Liver (tissue), 9 donors: ENCODE results near the gene EIF4ENIF1. TPM values are rescaled to one million over a fixed set of nuclear protein-coding genes. Genes with fewer than 3 reads are reported as not detected.

Source experiments
- DNase-seq: peaks from one replicate; pipeline ENCODE4 v3.0.0-alpha.2; 2017; ENCODE audit warnings: low spot score
- H3K27ac ChIP-seq, 2 donors: one replicate each; pipeline ENCODE4 v1.7.0; 2013; ENCODE audit warnings: inconsistent platforms in 2 of 2, low read length in 2 of 2, control low read depth in 1 of 2, low read depth in 1 of 2, mild to moderate bottlenecking in 1 of 2
- H3K27me3 ChIP-seq, 4 donors: one replicate each; pipeline versions ENCODE4 v1.6.1 to v1.7.0; 2013; ENCODE audit warnings: low read length in 3 of 4, inconsistent platforms in 1 of 4, mild to moderate bottlenecking in 1 of 4, moderate library complexity in 1 of 4; ENCODE audit not compliant: control insufficient read depth in 4 of 4, insufficient read depth in 4 of 4
- H3K36me3 ChIP-seq, 4 donors: one replicate each; pipeline versions ENCODE4 v1.6.1 to v1.7.0; 2013; ENCODE audit warnings: low read length in 3 of 4, mild to moderate bottlenecking in 3 of 4, low read depth in 1 of 4, moderate library complexity in 1 of 4; ENCODE audit not compliant: control insufficient read depth in 4 of 4, insufficient read depth in 3 of 4
- H3K4me1 ChIP-seq, 4 donors: one replicate each; pipeline versions ENCODE4 v1.6.1 to v1.7.0; 2013; ENCODE audit warnings: low read length in 3 of 4, mild to moderate bottlenecking in 3 of 4, moderate library complexity in 1 of 4; ENCODE audit not compliant: control insufficient read depth in 4 of 4, insufficient read depth in 4 of 4
- H3K4me3 ChIP-seq, 3 donors: one replicate each; pipeline versions ENCODE4 v1.6.1 to v1.7.0; 2013; ENCODE audit warnings: low read length in 3 of 3, control low read depth in 1 of 3, low read depth in 1 of 3, mild to moderate bottlenecking in 1 of 3
- H3K9ac ChIP-seq, 2 donors: one replicate each; pipeline ENCODE4 v1.7.0; 2013; ENCODE audit warnings: low read length in 2 of 2, mild to moderate bottlenecking in 2 of 2, moderate library complexity in 2 of 2, control low read depth in 1 of 2, low read depth in 1 of 2
- H3K9me3 ChIP-seq, 4 donors: one replicate each; pipeline versions ENCODE4 v1.6.1 to v1.7.0; 2013; ENCODE audit warnings: low read length in 3 of 4; ENCODE audit not compliant: control insufficient read depth in 4 of 4
- EGR1 ChIP-seq, 2 donors: IDR thresholded peaks; 2 replicates each; pipeline ENCODE4 v1.6.1; 2016 to 2018; ENCODE audit warnings: antibody characterized with exemption in 2 of 2, low read depth in 2 of 2
- FOXA1 ChIP-seq: IDR thresholded peaks from 2 replicates; pipeline ENCODE4 v1.6.1; 2016; ENCODE audit warnings: antibody characterized with exemption
- GABPA ChIP-seq, 2 donors: IDR thresholded peaks in 1 of 2; conservative IDR thresholded peaks in 1 of 2; 2 replicates each; pipeline ENCODE4 v1.6.1; 2016; ENCODE audit warnings: antibody characterized with exemption in 2 of 2, mild to moderate bottlenecking in 1 of 2, moderate library complexity in 1 of 2
- HNF4A ChIP-seq, 2 donors: conservative IDR thresholded peaks; 2 replicates each; pipeline ENCODE4 v1.6.1; 2016; ENCODE audit warnings: antibody characterized with exemption in 2 of 2, mild to moderate bottlenecking in 2 of 2
- HNF4G ChIP-seq: IDR thresholded peaks from 2 replicates; pipeline ENCODE4 v1.6.1; 2016; ENCODE audit warnings: antibody characterized with exemption
- JUND ChIP-seq, 2 donors: IDR thresholded peaks; 2 replicates each; pipeline ENCODE4 v1.6.1; 2016; ENCODE audit warnings: antibody characterized with exemption in 2 of 2
- RAD21 ChIP-seq, 2 donors: IDR thresholded peaks; 2 replicates each; pipeline ENCODE4 v1.6.1; 2016; ENCODE audit warnings: antibody characterized with exemption in 2 of 2, mild to moderate bottlenecking in 2 of 2
- RXRA ChIP-seq, 2 donors: IDR thresholded peaks; 2 replicates each; pipeline ENCODE4 v1.6.1; 2017 to 2018; ENCODE audit warnings: antibody characterized with exemption in 2 of 2, mild to moderate bottlenecking in 1 of 2
- SP1 ChIP-seq: IDR thresholded peaks from 2 replicates; pipeline ENCODE4 v1.6.1; 2018; ENCODE audit warnings: antibody characterized with exemption, mild to moderate bottlenecking
- TAF1 ChIP-seq: conservative IDR thresholded peaks from 2 replicates; pipeline ENCODE4 v1.6.1; 2016; ENCODE audit warnings: antibody characterized with exemption, mild to moderate bottlenecking
- YY1 ChIP-seq: IDR thresholded peaks from 2 replicates; pipeline ENCODE4 v1.6.1; 2016; ENCODE audit warnings: antibody characterized with exemption, mild to moderate bottlenecking
- WGBS: extraction: QIAGEN DNeasy Blood & Tissue Kit; methylation state at CpG from one replicate; pipeline ENCODE4 v1.1.7; 2013; 5-methylcytosine and 5-hydroxymethylcytosine counted together
- polyA plus RNA-seq, 2 donors: library from polyadenylated mRNA; stranded (reverse) in 1 of 2; unstranded in 1 of 2; fragments of 200-250 nt in 1 of 2; fragments of >200 nt in 1 of 2; fragmentation: Nextera tagmentation in 1 of 2; extraction: Ambion mirVana in 1 of 2; gene quantifications; one replicate each; pipeline versions ENCODE4 v1.2.1 to v1.2.3, GENCODE V29; 2013 to 2015
- total RNA-seq, 2 donors: library from RNA; depleted of rRNA; stranded (reverse); fragments of >200 nt; gene quantifications; one replicate each; pipeline ENCODE4 v1.2.3, GENCODE V29; 2014
- TF ChIP-seq, protein P1 (sequence below): fragments of 150-350 bp; IDR thresholded peaks from 2 replicates; pipeline ENCODE4 v1.5.1; 2017; ENCODE audit warnings: improper control_type of control experiment, low read depth, low read length; ENCODE audit not compliant: missing input control
- TF ChIP-seq, protein P2 (sequence below): IDR thresholded peaks from 2 replicates; pipeline ENCODE4 v1.6.1; 2016; ENCODE audit warnings: antibody characterized with exemption
- TF ChIP-seq, protein P3 (sequence below): IDR thresholded peaks from 2 replicates; pipeline ENCODE4 v1.6.1; 2016; ENCODE audit warnings: antibody characterized with exemption, mild to moderate bottlenecking
- TF ChIP-seq, protein P4 (sequence below): IDR thresholded peaks from 2 replicates; pipeline ENCODE4 v1.6.1; 2016; ENCODE audit warnings: antibody characterized with exemption
- donor health status: healthy.
- donor health status: healthy.
- donor health status: healthy.
- donor health status: healthy.
- donor health status: healthy.

EIF4ENIF1 gene
- total and polyA plus RNA-seq, 4 donors: 4.6 to 7.1 (median 6.0) TPM

DNA sequence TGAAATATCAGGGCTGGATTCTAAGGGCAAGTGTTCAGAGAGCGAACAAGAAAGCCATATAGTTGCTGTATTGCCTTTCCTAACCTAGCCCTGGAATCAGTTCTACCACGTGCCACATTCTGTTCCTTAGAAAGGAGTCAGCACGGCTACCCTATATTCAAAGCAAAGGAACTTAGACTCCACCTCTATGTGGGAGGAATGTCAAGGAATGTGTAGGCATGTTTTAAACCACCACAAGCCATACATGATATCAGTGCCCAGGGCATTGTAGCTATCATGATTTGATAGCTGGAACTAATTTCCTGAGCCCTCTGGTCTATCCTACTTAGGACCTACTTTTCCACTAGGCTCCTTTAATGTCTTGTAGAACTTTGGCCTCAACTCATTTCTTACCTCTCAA, 2.5 kb upstream of the EIF4ENIF1 start:
- DNase-seq: no peak
- Histone ChIP-seq H3K27me3 (no peaks in the 10 kb centered on the region), H3K36me3 (peaks cover 0 to 4% (median 1%) of the 10 kb centered on the region in 4 donors), H3K27ac (no peak overlapping the region), H3K9me3 (no peaks in the 10 kb centered on the region), H3K4me1 (peaks cover 7 to 36% (median 25%) of the 10 kb centered on the region in 4 donors), H3K9ac (no peak overlapping the region), H3K4me3 (no peak overlapping the region)
- TF ChIP-seq, protein P1, sequence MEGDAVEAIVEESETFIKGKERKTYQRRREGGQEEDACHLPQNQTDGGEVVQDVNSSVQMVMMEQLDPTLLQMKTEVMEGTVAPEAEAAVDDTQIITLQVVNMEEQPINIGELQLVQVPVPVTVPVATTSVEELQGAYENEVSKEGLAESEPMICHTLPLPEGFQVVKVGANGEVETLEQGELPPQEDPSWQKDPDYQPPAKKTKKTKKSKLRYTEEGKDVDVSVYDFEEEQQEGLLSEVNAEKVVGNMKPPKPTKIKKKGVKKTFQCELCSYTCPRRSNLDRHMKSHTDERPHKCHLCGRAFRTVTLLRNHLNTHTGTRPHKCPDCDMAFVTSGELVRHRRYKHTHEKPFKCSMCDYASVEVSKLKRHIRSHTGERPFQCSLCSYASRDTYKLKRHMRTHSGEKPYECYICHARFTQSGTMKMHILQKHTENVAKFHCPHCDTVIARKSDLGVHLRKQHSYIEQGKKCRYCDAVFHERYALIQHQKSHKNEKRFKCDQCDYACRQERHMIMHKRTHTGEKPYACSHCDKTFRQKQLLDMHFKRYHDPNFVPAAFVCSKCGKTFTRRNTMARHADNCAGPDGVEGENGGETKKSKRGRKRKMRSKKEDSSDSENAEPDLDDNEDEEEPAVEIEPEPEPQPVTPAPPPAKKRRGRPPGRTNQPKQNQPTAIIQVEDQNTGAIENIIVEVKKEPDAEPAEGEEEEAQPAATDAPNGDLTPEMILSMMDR: no peak
- TF ChIP-seq RXRA (IDR thresholded peaks at IDR 0.05): no peak
- no peak for TF ChIP-seq HNF4G
- TF ChIP-seq RAD21 (IDR thresholded peaks at IDR 0.05): no peak
- TF ChIP-seq SP1: no peak
- no peak for TF ChIP-seq EGR1 (IDR thresholded peaks at IDR 0.05; ENCODE audit: low read depth in 2 of 2)
- TF ChIP-seq HNF4A (conservative IDR thresholded peaks at IDR 0.05): no peak
- TF ChIP-seq, protein P2, sequence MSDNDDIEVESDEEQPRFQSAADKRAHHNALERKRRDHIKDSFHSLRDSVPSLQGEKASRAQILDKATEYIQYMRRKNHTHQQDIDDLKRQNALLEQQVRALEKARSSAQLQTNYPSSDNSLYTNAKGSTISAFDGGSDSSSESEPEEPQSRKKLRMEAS: no peak
- TF ChIP-seq, protein P3, sequence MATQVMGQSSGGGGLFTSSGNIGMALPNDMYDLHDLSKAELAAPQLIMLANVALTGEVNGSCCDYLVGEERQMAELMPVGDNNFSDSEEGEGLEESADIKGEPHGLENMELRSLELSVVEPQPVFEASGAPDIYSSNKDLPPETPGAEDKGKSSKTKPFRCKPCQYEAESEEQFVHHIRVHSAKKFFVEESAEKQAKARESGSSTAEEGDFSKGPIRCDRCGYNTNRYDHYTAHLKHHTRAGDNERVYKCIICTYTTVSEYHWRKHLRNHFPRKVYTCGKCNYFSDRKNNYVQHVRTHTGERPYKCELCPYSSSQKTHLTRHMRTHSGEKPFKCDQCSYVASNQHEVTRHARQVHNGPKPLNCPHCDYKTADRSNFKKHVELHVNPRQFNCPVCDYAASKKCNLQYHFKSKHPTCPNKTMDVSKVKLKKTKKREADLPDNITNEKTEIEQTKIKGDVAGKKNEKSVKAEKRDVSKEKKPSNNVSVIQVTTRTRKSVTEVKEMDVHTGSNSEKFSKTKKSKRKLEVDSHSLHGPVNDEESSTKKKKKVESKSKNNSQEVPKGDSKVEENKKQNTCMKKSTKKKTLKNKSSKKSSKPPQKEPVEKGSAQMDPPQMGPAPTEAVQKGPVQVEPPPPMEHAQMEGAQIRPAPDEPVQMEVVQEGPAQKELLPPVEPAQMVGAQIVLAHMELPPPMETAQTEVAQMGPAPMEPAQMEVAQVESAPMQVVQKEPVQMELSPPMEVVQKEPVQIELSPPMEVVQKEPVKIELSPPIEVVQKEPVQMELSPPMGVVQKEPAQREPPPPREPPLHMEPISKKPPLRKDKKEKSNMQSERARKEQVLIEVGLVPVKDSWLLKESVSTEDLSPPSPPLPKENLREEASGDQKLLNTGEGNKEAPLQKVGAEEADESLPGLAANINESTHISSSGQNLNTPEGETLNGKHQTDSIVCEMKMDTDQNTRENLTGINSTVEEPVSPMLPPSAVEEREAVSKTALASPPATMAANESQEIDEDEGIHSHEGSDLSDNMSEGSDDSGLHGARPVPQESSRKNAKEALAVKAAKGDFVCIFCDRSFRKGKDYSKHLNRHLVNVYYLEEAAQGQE: no peak
- TF ChIP-seq, protein P4, sequence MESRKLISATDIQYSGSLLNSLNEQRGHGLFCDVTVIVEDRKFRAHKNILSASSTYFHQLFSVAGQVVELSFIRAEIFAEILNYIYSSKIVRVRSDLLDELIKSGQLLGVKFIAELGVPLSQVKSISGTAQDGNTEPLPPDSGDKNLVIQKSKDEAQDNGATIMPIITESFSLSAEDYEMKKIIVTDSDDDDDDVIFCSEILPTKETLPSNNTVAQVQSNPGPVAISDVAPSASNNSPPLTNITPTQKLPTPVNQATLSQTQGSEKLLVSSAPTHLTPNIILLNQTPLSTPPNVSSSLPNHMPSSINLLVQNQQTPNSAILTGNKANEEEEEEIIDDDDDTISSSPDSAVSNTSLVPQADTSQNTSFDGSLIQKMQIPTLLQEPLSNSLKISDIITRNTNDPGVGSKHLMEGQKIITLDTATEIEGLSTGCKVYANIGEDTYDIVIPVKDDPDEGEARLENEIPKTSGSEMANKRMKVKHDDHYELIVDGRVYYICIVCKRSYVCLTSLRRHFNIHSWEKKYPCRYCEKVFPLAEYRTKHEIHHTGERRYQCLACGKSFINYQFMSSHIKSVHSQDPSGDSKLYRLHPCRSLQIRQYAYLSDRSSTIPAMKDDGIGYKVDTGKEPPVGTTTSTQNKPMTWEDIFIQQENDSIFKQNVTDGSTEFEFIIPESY: no peak
- no peak for TF ChIP-seq TAF1
- TF ChIP-seq FOXA1: no peak
- WGBS: 96% methylated on average over 3 of the region's 3 CpGs

DNA sequence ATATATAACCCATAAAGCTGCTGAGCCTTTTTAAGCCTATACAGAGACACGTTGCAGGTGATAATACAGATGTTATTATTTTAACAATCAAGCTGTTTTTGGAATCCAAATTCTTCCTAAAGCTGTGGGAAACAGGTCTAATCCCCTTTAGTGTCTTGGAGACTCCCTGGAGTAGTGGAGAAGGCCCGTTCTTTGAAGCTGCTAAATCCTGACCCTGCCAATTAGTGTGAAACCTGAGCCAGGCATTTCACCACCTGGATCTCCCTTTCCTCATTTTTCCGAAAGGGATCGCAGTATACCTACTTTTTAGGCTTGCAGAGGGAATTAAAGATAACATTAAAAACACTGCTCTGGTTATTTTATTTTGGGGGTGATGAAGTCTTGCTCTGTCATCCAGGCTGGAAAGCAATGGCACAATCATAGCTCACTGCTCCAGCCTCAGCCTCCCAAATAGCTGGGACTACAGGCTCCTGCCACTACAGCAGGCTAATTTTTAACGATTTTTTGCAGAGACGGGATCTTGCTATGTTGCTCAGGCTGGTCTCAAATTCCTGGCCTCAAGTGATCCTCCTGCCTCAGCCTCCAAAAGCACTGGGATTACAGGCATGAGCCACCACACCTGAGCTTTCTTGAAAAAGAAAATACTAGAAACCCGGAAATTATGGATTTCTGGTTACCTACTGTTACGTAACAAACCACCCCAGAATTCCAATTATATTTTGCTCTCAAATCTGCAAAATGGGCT, 1.7 kb upstream of the EIF4ENIF1 start:
- no peaks in the 10 kb centered on the region for H3K27me3 ChIP-seq
- peaks cover 0 to 4% (median 1%) of the 10 kb centered on the region in 4 donors for H3K36me3 ChIP-seq
- H3K4me3 ChIP-seq: peak overlapping the region in 1 of 3 donors; percentile 96
- peak overlapping the region; percentile 90 to 94 for H3K27ac ChIP-seq
- no peak for DNase-seq
- peak overlapping the region; percentile 56 to 91 for H3K9ac ChIP-seq
- peaks cover 7 to 31% (median 22%) of the 10 kb centered on the region in 4 donors for H3K4me1 ChIP-seq
- WGBS: 81% methylated on average over 8 of the region's 8 CpGs
- no peaks in the 10 kb centered on the region for H3K9me3 ChIP-seq
- no peak for TF ChIP-seq FOXA1
- TF ChIP-seq JUND (IDR thresholded peaks at IDR 0.05): no peak
- no peak for TF ChIP-seq RXRA (IDR thresholded peaks at IDR 0.05)
- no peak for TF ChIP-seq EGR1 (IDR thresholded peaks at IDR 0.05; ENCODE audit: low read depth in 2 of 2)
- TF ChIP-seq, protein P1: no peak
- TF ChIP-seq GABPA (IDR thresholded peaks at IDR 0.05 in 1 of 2, conservative IDR thresholded peaks at IDR 0.05 in 1 of 2): no peak
- TF ChIP-seq, protein P3: no peak
- TF ChIP-seq SP1: no peak
- no peak for TF ChIP-seq YY1
- TF ChIP-seq HNF4A (conservative IDR thresholded peaks at IDR 0.05): no peak
- TF ChIP-seq TAF1: no peak
- TF ChIP-seq, protein P2: no peak
- TF ChIP-seq RAD21 (IDR thresholded peaks at IDR 0.05): no peak
